HL-60 (cell line): ENCODE results near the gene TTC39B.

ENCODE experiments used
- DNase-seq, 2 experiments: peaks; one replicate each; pipeline ENCODE4 v3.0.0-alpha.2; 2010 to 2020; ENCODE audit warnings: low read depth in 1 of 2, low spot score in 1 of 2
- H3K27ac ChIP-seq: fragments of 250-450 bp; sonication (Bioruptor Pico); replicated peaks from 2 replicates; pipeline ENCODE4 v1.5.1; 2020; ENCODE audit warnings: mild to moderate bottlenecking, moderate library complexity
- H3K27me3 ChIP-seq: fragments of 250-450 bp; sonication (Bioruptor Pico); 2 replicates; pipeline ENCODE4 v1.5.1; 2021; ENCODE audit warnings: mild to moderate bottlenecking, moderate library complexity; ENCODE audit not compliant: insufficient read depth, poor library complexity, severe bottlenecking
- H3K4me3 ChIP-seq: replicated peaks from 2 replicates; pipeline ENCODE4 v1.5.1; 2011; ENCODE audit warnings: mild to moderate bottlenecking, control low read depth, low read length; ENCODE audit not compliant: insufficient read depth
- CTCF ChIP-seq: IDR thresholded peaks from one replicate; pipeline ENCODE4 v1.5.1; 2011; ENCODE audit warnings: low read length, control low read depth, inconsistent platforms; ENCODE audit not compliant: insufficient read depth
- GABPA ChIP-seq: IDR thresholded peaks from 2 replicates; pipeline ENCODE4 v1.6.1; 2012; ENCODE audit warnings: low read depth
- POLR2AphosphoS5 ChIP-seq: IDR thresholded peaks from 2 replicates; pipeline ENCODE4 v1.6.1; 2012; ENCODE audit warnings: low read depth
- SPI1 ChIP-seq: IDR thresholded peaks from 2 replicates; pipeline ENCODE4 v1.6.1; 2012; ENCODE audit warnings: low read depth, mild to moderate bottlenecking, borderline replicate concordance
- TF ChIP-seq, protein P1 (sequence below): IDR thresholded peaks from 2 replicates; pipeline ENCODE4 v1.6.1; 2012; ENCODE audit warnings: low read depth; ENCODE audit not compliant: insufficient replicate concordance

TTC39B gene

GRCh38 chr9:15352306-15352705, 45.3 kb upstream of the TTC39B start:
- TF ChIP-seq POLR2AphosphoS5 (no peak), GABPA (no peak), CTCF (no peak), SPI1 (no peak)
- TF ChIP-seq, protein P1, sequence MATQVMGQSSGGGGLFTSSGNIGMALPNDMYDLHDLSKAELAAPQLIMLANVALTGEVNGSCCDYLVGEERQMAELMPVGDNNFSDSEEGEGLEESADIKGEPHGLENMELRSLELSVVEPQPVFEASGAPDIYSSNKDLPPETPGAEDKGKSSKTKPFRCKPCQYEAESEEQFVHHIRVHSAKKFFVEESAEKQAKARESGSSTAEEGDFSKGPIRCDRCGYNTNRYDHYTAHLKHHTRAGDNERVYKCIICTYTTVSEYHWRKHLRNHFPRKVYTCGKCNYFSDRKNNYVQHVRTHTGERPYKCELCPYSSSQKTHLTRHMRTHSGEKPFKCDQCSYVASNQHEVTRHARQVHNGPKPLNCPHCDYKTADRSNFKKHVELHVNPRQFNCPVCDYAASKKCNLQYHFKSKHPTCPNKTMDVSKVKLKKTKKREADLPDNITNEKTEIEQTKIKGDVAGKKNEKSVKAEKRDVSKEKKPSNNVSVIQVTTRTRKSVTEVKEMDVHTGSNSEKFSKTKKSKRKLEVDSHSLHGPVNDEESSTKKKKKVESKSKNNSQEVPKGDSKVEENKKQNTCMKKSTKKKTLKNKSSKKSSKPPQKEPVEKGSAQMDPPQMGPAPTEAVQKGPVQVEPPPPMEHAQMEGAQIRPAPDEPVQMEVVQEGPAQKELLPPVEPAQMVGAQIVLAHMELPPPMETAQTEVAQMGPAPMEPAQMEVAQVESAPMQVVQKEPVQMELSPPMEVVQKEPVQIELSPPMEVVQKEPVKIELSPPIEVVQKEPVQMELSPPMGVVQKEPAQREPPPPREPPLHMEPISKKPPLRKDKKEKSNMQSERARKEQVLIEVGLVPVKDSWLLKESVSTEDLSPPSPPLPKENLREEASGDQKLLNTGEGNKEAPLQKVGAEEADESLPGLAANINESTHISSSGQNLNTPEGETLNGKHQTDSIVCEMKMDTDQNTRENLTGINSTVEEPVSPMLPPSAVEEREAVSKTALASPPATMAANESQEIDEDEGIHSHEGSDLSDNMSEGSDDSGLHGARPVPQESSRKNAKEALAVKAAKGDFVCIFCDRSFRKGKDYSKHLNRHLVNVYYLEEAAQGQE: no peak
- no peak overlapping the region for H3K4me3 ChIP-seq
- H3K27me3 ChIP-seq: no peaks in the 10 kb centered on the region
- no peak for DNase-seq
- no peak overlapping the region for H3K27ac ChIP-seq

GRCh38 chr9:15349892-15350761, 43.1 kb upstream of the TTC39B start:
- Histone ChIP-seq H3K27me3 (no peaks in the 10 kb centered on the region), H3K4me3 (no peak overlapping the region), H3K27ac (no peak overlapping the region)
- no peak for TF ChIP-seq POLR2AphosphoS5
- no peak for TF ChIP-seq SPI1
- TF ChIP-seq CTCF: no peak
- TF ChIP-seq, protein P1: no peak
- no peak for TF ChIP-seq GABPA
- no peak for DNase-seq

GRCh38 chr9:15346837-15347236, 39.8 kb upstream of the TTC39B start:
- TF ChIP-seq, protein P1: no peak
- no peak for TF ChIP-seq CTCF
- Histone ChIP-seq H3K27ac (no peak overlapping the region), H3K4me3 (no peak overlapping the region), H3K27me3 (no peaks in the 10 kb centered on the region)
- no peak for DNase-seq
